ENCODE data around the gene DECR2. TPM values are rescaled to one million over a fixed set of nuclear protein-coding genes. Genes with fewer than 3 reads are reported as not detected.

The DECR2 gene
- total and polyA plus RNA-seq, 2 of the 13 experiments (the other 11 are each of a cell fraction or from before 2014, with no cell fraction given), result 36.3 to 44.6 TPM

DNA sequence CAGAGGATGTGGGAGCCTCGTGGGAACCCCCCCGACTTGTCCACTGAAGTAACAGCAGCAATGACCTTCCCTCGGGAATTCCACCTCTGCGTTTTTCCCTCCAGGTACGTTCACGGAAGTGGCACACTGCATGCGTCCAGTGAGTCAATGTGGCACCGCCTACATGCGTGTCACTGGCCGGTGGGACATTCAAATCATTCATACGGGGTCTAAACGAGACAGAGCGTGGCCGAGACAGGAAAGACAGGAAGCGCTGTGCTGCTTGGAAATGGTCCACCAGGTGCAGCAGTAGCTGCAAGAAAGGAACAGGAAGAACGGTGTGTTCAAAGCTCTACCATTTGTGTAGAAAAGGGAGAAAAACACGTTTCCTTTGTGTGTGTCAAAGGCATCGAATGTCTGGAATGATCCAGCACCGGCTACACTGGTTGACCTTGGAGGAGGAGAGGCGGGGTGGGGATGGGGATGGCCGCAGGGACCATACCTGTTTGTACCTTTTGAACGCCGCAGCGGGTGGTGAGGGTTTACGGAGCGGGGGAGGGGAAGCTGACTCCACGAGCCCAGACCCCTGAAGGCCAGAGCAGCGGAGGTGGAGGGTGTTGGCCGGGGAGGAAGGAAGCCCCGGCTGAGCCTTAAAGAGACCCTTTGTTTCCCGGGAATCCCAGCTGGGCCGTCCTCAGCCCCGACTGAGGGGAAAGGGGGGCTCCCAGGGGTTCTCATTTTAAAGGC lies 18.2 kb upstream of the DECR2 start (continued):
- TF ChIP-seq, protein P1, sequence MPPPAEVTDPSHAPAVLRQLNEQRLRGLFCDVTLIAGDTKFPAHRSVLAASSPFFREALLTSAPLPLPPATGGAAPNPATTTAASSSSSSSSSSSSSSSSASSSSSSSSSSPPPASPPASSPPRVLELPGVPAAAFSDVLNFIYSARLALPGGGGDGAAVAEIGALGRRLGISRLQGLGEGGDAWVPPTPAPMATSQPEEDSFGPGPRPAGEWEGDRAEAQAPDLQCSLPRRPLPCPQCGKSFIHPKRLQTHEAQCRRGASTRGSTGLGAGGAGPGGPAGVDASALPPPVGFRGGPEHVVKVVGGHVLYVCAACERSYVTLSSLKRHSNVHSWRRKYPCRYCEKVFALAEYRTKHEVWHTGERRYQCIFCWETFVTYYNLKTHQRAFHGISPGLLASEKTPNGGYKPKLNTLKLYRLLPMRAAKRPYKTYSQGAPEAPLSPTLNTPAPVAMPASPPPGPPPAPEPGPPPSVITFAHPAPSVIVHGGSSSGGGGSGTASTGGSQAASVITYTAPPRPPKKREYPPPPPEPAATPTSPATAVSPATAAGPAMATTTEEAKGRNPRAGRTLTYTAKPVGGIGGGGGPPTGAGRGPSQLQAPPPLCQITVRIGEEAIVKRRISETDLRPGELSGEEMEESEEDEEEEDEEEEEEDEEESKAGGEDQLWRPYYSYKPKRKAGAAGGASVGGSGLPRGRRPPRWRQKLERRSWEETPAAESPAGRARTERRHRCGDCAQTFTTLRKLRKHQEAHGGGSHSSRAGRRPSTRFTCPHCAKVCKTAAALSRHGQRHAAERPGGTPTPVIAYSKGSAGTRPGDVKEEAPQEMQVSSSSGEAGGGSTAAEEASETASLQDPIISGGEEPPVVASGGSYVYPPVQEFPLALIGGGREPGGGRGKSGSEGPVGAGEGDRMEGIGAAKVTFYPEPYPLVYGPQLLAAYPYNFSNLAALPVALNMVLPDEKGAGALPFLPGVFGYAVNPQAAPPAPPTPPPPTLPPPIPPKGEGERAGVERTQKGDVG (CRISPR knock-in tag; IDR thresholded peaks at IDR 0.05; ENCODE audit: borderline replicate concordance), result peak; percentile 35; the same call in 1 of the 2 replicates
- TF ChIP-seq RXRB (CRISPR knock-in tag; IDR thresholded peaks at IDR 0.05; ENCODE audit: borderline replicate concordance) (no peak), MTF1 (CRISPR knock-in tag; IDR thresholded peaks at IDR 0.05) (no peak), SOX13 (IDR thresholded peaks at IDR 0.05) (no peak), SOX13 (CRISPR knock-in tag; conservative IDR thresholded peaks at IDR 0.05 in 1 of 2, IDR thresholded peaks at IDR 0.05 in 1 of 2) (no peak), FOSL2 (CRISPR knock-in tag; IDR thresholded peaks at IDR 0.05) (peak; percentile 39; the same call in 1 of the 2 replicates), FOXC1 (CRISPR knock-in tag; IDR thresholded peaks at IDR 0.05; ENCODE audit: borderline replicate concordance) (no peak), ZNF616 (CRISPR knock-in tag; IDR thresholded peaks at IDR 0.05; ENCODE audit: low read depth) (no peak), TBX2 (CRISPR knock-in tag; IDR thresholded peaks at IDR 0.05; ENCODE audit: borderline replicate concordance) (no peak), ATF7-NPFF (CRISPR knock-in tag; IDR thresholded peaks at IDR 0.05; ENCODE audit: low read depth) (no peak), RFX1 (IDR thresholded peaks at IDR 0.05) (no peak), AGO2 (optimal IDR thresholded peaks at IDR 0.05; ENCODE audit: low read depth, low read length) (peak; percentile 18), ZNF446 (CRISPR knock-in tag; IDR thresholded peaks at IDR 0.05) (no peak), TEAD3 (CRISPR knock-in tag; optimal IDR thresholded peaks at IDR 0.05; ENCODE audit: borderline replicate concordance) (peak; percentile 24), ARNT (IDR thresholded peaks at IDR 0.05) (no peak)
- TF ChIP-seq, protein P2, sequence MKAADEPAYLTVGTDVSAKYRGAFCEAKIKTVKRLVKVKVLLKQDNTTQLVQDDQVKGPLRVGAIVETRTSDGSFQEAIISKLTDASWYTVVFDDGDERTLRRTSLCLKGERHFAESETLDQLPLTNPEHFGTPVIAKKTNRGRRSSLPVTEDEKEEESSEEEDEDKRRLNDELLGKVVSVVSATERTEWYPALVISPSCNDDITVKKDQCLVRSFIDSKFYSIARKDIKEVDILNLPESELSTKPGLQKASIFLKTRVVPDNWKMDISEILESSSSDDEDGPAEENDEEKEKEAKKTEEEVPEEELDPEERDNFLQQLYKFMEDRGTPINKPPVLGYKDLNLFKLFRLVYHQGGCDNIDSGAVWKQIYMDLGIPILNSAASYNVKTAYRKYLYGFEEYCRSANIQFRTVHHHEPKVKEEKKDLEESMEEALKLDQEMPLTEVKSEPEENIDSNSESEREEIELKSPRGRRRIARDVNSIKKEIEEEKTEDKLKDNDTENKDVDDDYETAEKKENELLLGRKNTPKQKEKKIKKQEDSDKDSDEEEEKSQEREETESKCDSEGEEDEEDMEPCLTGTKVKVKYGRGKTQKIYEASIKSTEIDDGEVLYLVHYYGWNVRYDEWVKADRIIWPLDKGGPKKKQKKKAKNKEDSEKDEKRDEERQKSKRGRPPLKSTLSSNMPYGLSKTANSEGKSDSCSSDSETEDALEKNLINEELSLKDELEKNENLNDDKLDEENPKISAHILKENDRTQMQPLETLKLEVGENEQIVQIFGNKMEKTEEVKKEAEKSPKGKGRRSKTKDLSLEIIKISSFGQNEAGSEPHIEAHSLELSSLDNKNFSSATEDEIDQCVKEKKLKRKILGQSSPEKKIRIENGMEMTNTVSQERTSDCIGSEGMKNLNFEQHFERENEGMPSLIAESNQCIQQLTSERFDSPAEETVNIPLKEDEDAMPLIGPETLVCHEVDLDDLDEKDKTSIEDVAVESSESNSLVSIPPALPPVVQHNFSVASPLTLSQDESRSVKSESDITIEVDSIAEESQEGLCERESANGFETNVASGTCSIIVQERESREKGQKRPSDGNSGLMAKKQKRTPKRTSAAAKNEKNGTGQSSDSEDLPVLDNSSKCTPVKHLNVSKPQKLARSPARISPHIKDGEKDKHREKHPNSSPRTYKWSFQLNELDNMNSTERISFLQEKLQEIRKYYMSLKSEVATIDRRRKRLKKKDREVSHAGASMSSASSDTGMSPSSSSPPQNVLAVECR (CRISPR knock-in tag; IDR thresholded peaks at IDR 0.05; ENCODE audit: borderline replicate concordance), result no peak
- TF ChIP-seq, protein P3, sequence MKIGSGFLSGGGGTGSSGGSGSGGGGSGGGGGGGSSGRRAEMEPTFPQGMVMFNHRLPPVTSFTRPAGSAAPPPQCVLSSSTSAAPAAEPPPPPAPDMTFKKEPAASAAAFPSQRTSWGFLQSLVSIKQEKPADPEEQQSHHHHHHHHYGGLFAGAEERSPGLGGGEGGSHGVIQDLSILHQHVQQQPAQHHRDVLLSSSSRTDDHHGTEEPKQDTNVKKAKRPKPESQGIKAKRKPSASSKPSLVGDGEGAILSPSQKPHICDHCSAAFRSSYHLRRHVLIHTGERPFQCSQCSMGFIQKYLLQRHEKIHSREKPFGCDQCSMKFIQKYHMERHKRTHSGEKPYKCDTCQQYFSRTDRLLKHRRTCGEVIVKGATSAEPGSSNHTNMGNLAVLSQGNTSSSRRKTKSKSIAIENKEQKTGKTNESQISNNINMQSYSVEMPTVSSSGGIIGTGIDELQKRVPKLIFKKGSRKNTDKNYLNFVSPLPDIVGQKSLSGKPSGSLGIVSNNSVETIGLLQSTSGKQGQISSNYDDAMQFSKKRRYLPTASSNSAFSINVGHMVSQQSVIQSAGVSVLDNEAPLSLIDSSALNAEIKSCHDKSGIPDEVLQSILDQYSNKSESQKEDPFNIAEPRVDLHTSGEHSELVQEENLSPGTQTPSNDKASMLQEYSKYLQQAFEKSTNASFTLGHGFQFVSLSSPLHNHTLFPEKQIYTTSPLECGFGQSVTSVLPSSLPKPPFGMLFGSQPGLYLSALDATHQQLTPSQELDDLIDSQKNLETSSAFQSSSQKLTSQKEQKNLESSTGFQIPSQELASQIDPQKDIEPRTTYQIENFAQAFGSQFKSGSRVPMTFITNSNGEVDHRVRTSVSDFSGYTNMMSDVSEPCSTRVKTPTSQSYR (CRISPR knock-in tag; IDR thresholded peaks at IDR 0.05; ENCODE audit: borderline replicate concordance), result peak; percentile 75; the same call in 1 of the 2 replicates

Measured in HepG2 (cell line).